Measurements from ENCODE around the gene OR13C5. TPM values are rescaled to one million over a fixed set of nuclear protein-coding genes. Genes with fewer than 3 reads are reported as not detected.
"Not testable (repeated sequence)": the region's sequence is repeated elsewhere in the genome, so short reads cannot be mapped to it uniquely, and the experiment has no call there.

OR13C5 gene
- total RNA-seq, 1 donor from 2014 or later, result not detected

GRCh38 chr9:104611213-104611612, 12.0 kb upstream of the OR13C5 start:
- Mint-ChIP-seq H3K9me3 (no peaks in the 10 kb centered on the region), H3K27me3 (ENCODE audit: low read depth) (peaks cover 18% of the 10 kb centered on the region), H3K4me1 (no peaks in the 10 kb centered on the region), H3K27ac (ENCODE audit: unreplicated experiment) (no peak overlapping the region), H3K4me3 (no peak overlapping the region), H3K36me3 (ENCODE audit: low read depth) (no peaks in the 10 kb centered on the region)
- no peak for DNase-seq (ENCODE audit: low read depth, low spot score)
- TF ChIP-seq CTCF (conservative IDR thresholded peaks at IDR 0.05), result no peak

GRCh38 chr9:104608336-104608735, 9.1 kb upstream of the OR13C5 start:
- H3K9me3 Mint-ChIP-seq, result no peaks in the 10 kb centered on the region
- H3K4me3 Mint-ChIP-seq, result no peak overlapping the region

GRCh38 chr9:104606152-104606551, 6.9 kb upstream of the OR13C5 start:
- no peaks in the 10 kb centered on the region for H3K4me1 Mint-ChIP-seq
- H3K27ac Mint-ChIP-seq (ENCODE audit: unreplicated experiment), result no peak overlapping the region
- DNase-seq (ENCODE audit: low read depth, low spot score), result no peak
- peaks cover 30% of the 10 kb centered on the region for H3K27me3 Mint-ChIP-seq (ENCODE audit: low read depth)
- H3K4me3 Mint-ChIP-seq, result no peak overlapping the region
- H3K36me3 Mint-ChIP-seq (ENCODE audit: low read depth), result no peaks in the 10 kb centered on the region
- TF ChIP-seq CTCF (conservative IDR thresholded peaks at IDR 0.05), result no peak
- H3K9me3 Mint-ChIP-seq, result no peaks in the 10 kb centered on the region

More at GRCh38 chr9:104608336-104608735, 9.1 kb upstream of the OR13C5 start:
- DNase-seq (ENCODE audit: low read depth, low spot score), result no peak
- H3K27ac Mint-ChIP-seq (ENCODE audit: unreplicated experiment), result no peak overlapping the region
- no peaks in the 10 kb centered on the region for H3K4me1 Mint-ChIP-seq
- H3K27me3 Mint-ChIP-seq (ENCODE audit: low read depth), result peaks cover 37% of the 10 kb centered on the region
- TF ChIP-seq CTCF (conservative IDR thresholded peaks at IDR 0.05), result peak; percentile 26
- no peaks in the 10 kb centered on the region for H3K36me3 Mint-ChIP-seq (ENCODE audit: low read depth)

- H3K36me3 Mint-ChIP-seq (ENCODE audit: low read depth); H3K27ac Mint-ChIP-seq (ENCODE audit: unreplicated experiment); DNase-seq (ENCODE audit: low read depth, low spot score); H3K9me3 Mint-ChIP-seq; H3K4me1 Mint-ChIP-seq; H3K4me3 Mint-ChIP-seq: not testable (repeated sequence)
- peaks cover 29% of the 10 kb centered on the region for H3K27me3 Mint-ChIP-seq (ENCODE audit: low read depth)
These were observed 6.3 kb upstream of the OR13C5 start, which contains the start of gene OR13C2 for GRCh38 chr9:104605527-104605926. TSS of gene OR13C2 (minus strand) at chr9:104605627. CDS start at chr9:104605627, 0 bp downstream.

- Mint-ChIP-seq H3K9me3 (no peaks in the 10 kb centered on the region), H3K36me3 (ENCODE audit: low read depth) (no peaks in the 10 kb centered on the region), H3K4me1 (no peaks in the 10 kb centered on the region), H3K27ac (ENCODE audit: unreplicated experiment) (no peak overlapping the region), H3K4me3 (no peak overlapping the region), H3K27me3 (ENCODE audit: low read depth) (peaks cover 28% of the 10 kb centered on the region)
- TF ChIP-seq CTCF (conservative IDR thresholded peaks at IDR 0.05), result no peak
- no peak for DNase-seq (ENCODE audit: low read depth, low spot score)
These were observed 5.6 kb upstream of the OR13C5 start for GRCh38 chr9:104604801-104605200.

- H3K4me3 Mint-ChIP-seq; DNase-seq (ENCODE audit: low read depth, low spot score); H3K9me3 Mint-ChIP-seq; H3K4me1 Mint-ChIP-seq; H3K27ac Mint-ChIP-seq (ENCODE audit: unreplicated experiment); H3K36me3 Mint-ChIP-seq (ENCODE audit: low read depth): not testable (repeated sequence)
- H3K27me3 Mint-ChIP-seq (ENCODE audit: low read depth), result peaks cover 16% of the 10 kb centered on the region
These were observed 464 bp downstream of the OR13C5 start for GRCh38 chr9:104598749-104599148.

- Mint-ChIP-seq H3K4me1 (no peaks in the 10 kb centered on the region), H3K4me3 (no peak overlapping the region), H3K9me3 (peaks cover 6% of the 10 kb centered on the region), H3K27ac (ENCODE audit: unreplicated experiment) (no peak overlapping the region), H3K27me3 (ENCODE audit: low read depth) (peaks cover 3% of the 10 kb centered on the region), H3K36me3 (ENCODE audit: low read depth) (no peaks in the 10 kb centered on the region)
- DNase-seq (ENCODE audit: low read depth, low spot score), result no peak
- no peak for TF ChIP-seq CTCF (conservative IDR thresholded peaks at IDR 0.05)
These were observed 9.6 kb downstream of the OR13C5 start for GRCh38 chr9:104589626-104590025.

Data from neural crest cell (in vitro differentiated cells).